ENCODE measurements around the gene PRKCB.

GRCh38 chr16:24113115-24113745 lies 277.4 kb downstream of the PRKCB start:
- no peak for TF ChIP-seq CTCF (IDR thresholded peaks at IDR 0.05; ENCODE audit: low read depth, low read length)
- no peak for TF ChIP-seq POLR2A (IDR thresholded peaks at IDR 0.05; ENCODE audit: extremely low read depth, insufficient read length)

All from NB4 (cell line).